ENCODE measurements around the gene RGL4. TPM values are rescaled to one million over a fixed set of nuclear protein-coding genes. Genes with fewer than 3 reads are reported as not detected.
"Not testable (repeated sequence)": the region's sequence is repeated elsewhere in the genome, so short reads cannot be mapped to it uniquely, and the experiment has no call there.

The RGL4 gene
- total RNA-seq, 2 experiments from 2014 or later = 0.97 TPM; not detected in 1

- DNase-seq (ENCODE audit: low spot score) = no peak
- no peaks in the 10 kb centered on the region for H3K9me2 ChIP-seq (ENCODE audit: insufficient read depth, low read length)
- H3K4me2 ChIP-seq (ENCODE audit: low read length) = no peak overlapping the region
- no peak overlapping the region for H3K27ac ChIP-seq (ENCODE audit: low read depth, low read length, poor library complexity, severe bottlenecking)
- ChIA-PET CTCF (ENCODE audit: unreplicated experiment) (no interaction called here), POLR2A (no interaction called here)
- H3K4me1 ChIP-seq (ENCODE audit: insufficient read depth, low read length, poor library complexity, severe bottlenecking) = no peaks in the 10 kb centered on the region
- no peak overlapping the region for H2AFZ ChIP-seq (ENCODE audit: low read length)
- no TSS peak for BruUV-seq (replicated peaks)
- no peaks in the 10 kb centered on the region for H3K36me3 ChIP-seq (ENCODE audit: insufficient read depth, low read length)
- TF ChIP-seq, protein P1, sequence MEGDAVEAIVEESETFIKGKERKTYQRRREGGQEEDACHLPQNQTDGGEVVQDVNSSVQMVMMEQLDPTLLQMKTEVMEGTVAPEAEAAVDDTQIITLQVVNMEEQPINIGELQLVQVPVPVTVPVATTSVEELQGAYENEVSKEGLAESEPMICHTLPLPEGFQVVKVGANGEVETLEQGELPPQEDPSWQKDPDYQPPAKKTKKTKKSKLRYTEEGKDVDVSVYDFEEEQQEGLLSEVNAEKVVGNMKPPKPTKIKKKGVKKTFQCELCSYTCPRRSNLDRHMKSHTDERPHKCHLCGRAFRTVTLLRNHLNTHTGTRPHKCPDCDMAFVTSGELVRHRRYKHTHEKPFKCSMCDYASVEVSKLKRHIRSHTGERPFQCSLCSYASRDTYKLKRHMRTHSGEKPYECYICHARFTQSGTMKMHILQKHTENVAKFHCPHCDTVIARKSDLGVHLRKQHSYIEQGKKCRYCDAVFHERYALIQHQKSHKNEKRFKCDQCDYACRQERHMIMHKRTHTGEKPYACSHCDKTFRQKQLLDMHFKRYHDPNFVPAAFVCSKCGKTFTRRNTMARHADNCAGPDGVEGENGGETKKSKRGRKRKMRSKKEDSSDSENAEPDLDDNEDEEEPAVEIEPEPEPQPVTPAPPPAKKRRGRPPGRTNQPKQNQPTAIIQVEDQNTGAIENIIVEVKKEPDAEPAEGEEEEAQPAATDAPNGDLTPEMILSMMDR (conservative IDR thresholded peaks at IDR 0.05; ENCODE audit: low read length) = no peak
- no peak for TF ChIP-seq EZH2phosphoT487 (IDR thresholded peaks at IDR 0.05; ENCODE audit: borderline replicate concordance, low read depth, low read length)
- intact Hi-C loops (cut with micrococcal nuclease; ENCODE audit: unreplicated experiment) = no loop called here
- no peaks in the 10 kb centered on the region for H3K9me3 ChIP-seq (ENCODE audit: low read length)
- H3K4me3 ChIP-seq (ENCODE audit: low read depth, low read length, poor library complexity, severe bottlenecking) = no peak overlapping the region
- H3K79me2 ChIP-seq (ENCODE audit: insufficient read depth, low read depth, low read length) = no peaks in the 10 kb centered on the region
- no peaks in the 10 kb centered on the region for H4K20me1 ChIP-seq (ENCODE audit: insufficient read depth, low read length)
These were observed 17.7 kb upstream of the RGL4 start for GRCh38 chr22:23673050-23673620.

DNA sequence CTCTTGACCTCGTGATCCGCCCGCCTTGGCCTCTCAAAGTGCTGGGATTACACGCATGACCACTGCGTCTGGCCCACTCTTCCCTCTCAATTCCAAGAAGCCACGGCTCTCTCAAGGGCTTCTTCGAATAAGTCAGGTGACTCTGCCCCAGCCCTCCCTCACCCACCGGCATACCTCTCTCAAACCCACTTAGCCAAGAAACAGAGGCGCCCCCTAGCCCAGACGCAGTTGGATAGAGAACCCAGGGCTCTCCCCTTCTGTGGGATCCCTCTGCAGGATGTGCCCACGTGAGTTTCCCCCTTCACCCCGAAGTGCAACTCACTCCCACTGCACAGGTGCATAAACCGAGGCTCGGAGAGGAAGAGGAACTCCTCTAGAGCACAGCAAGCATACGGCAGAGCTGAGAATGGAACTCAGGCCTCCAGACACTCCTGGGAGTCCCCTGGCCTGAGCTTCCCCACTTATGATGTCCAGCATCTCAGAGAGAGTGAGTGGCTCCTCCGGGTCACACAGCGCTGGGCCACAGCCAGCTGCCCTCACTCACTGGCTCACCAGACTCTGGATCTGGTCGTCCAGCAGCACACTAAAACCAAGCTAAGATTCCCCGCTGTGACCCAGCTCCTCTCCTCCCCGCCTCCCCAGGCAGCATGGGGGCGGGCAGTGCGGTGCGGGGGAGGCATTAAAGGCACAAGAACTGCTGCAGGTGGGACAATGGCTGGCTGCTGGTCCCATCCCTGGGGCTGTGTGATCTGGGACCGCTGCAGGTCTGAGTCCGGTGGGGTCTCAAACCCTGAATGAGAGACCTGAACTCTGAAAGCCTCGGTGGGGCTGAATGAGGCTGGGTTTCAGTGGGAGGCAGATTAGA, 16.8 kb upstream of the RGL4 start:
- POLR2A ChIA-PET = no interaction called here
- CTCF ChIA-PET (ENCODE audit: unreplicated experiment) = no interaction called here
- no peak overlapping the region for H3K4me2 ChIP-seq (ENCODE audit: low read length)

GRCh38 chr22:23674886-23675501, 15.8 kb upstream of the RGL4 start:
- H3K27ac ChIP-seq (ENCODE audit: low read depth, low read length, poor library complexity, severe bottlenecking); intact Hi-C loops (cut with micrococcal nuclease; ENCODE audit: unreplicated experiment); H3K4me3 ChIP-seq (ENCODE audit: low read depth, low read length, poor library complexity, severe bottlenecking); H3K79me2 ChIP-seq (ENCODE audit: insufficient read depth, low read depth, low read length); BruUV-seq (replicated peaks); H3K9me3 ChIP-seq (ENCODE audit: low read length); H4K20me1 ChIP-seq (ENCODE audit: insufficient read depth, low read length); H2AFZ ChIP-seq (ENCODE audit: low read length); H3K36me3 ChIP-seq (ENCODE audit: insufficient read depth, low read length); H3K4me2 ChIP-seq (ENCODE audit: low read length); DNase-seq (ENCODE audit: low spot score); H3K9me2 ChIP-seq (ENCODE audit: insufficient read depth, low read length); H3K4me1 ChIP-seq (ENCODE audit: insufficient read depth, low read length, poor library complexity, severe bottlenecking); CTCF ChIA-PET (ENCODE audit: unreplicated experiment); POLR2A ChIA-PET: not testable (repeated sequence)

More for the DNA sequence above, 16.8 kb upstream of the RGL4 start:
- no peaks in the 10 kb centered on the region for H3K9me3 ChIP-seq (ENCODE audit: low read length)
- no peaks in the 10 kb centered on the region for H4K20me1 ChIP-seq (ENCODE audit: insufficient read depth, low read length)
- no peaks in the 10 kb centered on the region for H3K4me1 ChIP-seq (ENCODE audit: insufficient read depth, low read length, poor library complexity, severe bottlenecking)
- BruUV-seq (replicated peaks) = no TSS peak
- intact Hi-C loops (cut with micrococcal nuclease; ENCODE audit: unreplicated experiment) = no loop called here
- H3K36me3 ChIP-seq (ENCODE audit: insufficient read depth, low read length) = no peaks in the 10 kb centered on the region
- no peaks in the 10 kb centered on the region for H3K9me2 ChIP-seq (ENCODE audit: insufficient read depth, low read length)
- no peak overlapping the region for H3K27ac ChIP-seq (ENCODE audit: low read depth, low read length, poor library complexity, severe bottlenecking)
- H2AFZ ChIP-seq (ENCODE audit: low read length) = no peak overlapping the region
- H3K79me2 ChIP-seq (ENCODE audit: insufficient read depth, low read depth, low read length) = no peaks in the 10 kb centered on the region
- no peak for DNase-seq (ENCODE audit: low spot score)
- TF ChIP-seq, protein P1 (conservative IDR thresholded peaks at IDR 0.05; ENCODE audit: low read length) = no peak
- no peak for TF ChIP-seq EZH2phosphoT487 (IDR thresholded peaks at IDR 0.05; ENCODE audit: borderline replicate concordance, low read depth, low read length)
- no peak overlapping the region for H3K4me3 ChIP-seq (ENCODE audit: low read depth, low read length, poor library complexity, severe bottlenecking)
